RPMI7951 (cell line): ENCODE data around the gene RBM33. TPM values are rescaled to one million over a fixed set of nuclear protein-coding genes. Genes with fewer than 3 reads are reported as not detected.
"Not testable (repeated sequence)": the region's sequence is repeated elsewhere in the genome, so short reads cannot be mapped to it uniquely, and the experiment has no call there.

Experiments used
- DNase-seq: peaks from one replicate; pipeline ENCODE4 v3.0.0-alpha.2; 2012; ENCODE audit warnings: low read depth
- total RNA-seq: library from RNA; depleted of rRNA; stranded (reverse); fragments of >200 nt; shearing (Covaris generic); gene quantifications from 2 replicates; pipeline ENCODE4 v1.2.3, GENCODE V29; 2014

RBM33 gene
- total RNA-seq, 1 experiment from 2014 or later = 12.7 TPM

GRCh38 chr7:155663937-155664336 lies 19.5 kb downstream of the RBM33 start:
- DNase-seq = no peak

- DNase-seq = no peak
Measured at GRCh38 chr7:155665079-155665956, 20.9 kb downstream of the RBM33 start.

- DNase-seq = peak; percentile 87
Measured at GRCh38 chr7:155665957-155666287, 21.5 kb downstream of the RBM33 start.

GRCh38 chr7:155667241-155667829 lies 22.9 kb downstream of the RBM33 start:
- no peak for DNase-seq

- peak; percentile 50 for DNase-seq
Measured at GRCh38 chr7:155669717-155670505, 25.4 kb downstream of the RBM33 start.

- DNase-seq = no peak
Measured at GRCh38 chr7:155670521-155670920, 26.1 kb downstream of the RBM33 start.

GRCh38 chr7:155674556-155674955 lies 30.1 kb downstream of the RBM33 start:
- DNase-seq = no peak

GRCh38 chr7:155676052-155676451 lies 31.6 kb downstream of the RBM33 start:
- no peak for DNase-seq

GRCh38 chr7:155677688-155678087 lies 33.2 kb downstream of the RBM33 start:
- no peak for DNase-seq

GRCh38 chr7:155680124-155680523 lies 35.7 kb downstream of the RBM33 start:
- no peak for DNase-seq

GRCh38 chr7:155680864-155681263 lies 36.4 kb downstream of the RBM33 start:
- no peak for DNase-seq

- DNase-seq = no peak
Measured at GRCh38 chr7:155681663-155682062, 37.2 kb downstream of the RBM33 start.

GRCh38 chr7:155682484-155682883 lies 38.0 kb downstream of the RBM33 start:
- DNase-seq = no peak

GRCh38 chr7:155683098-155683497 lies 38.6 kb downstream of the RBM33 start:
- DNase-seq = no peak

GRCh38 chr7:155683714-155684113 lies 39.3 kb downstream of the RBM33 start:
- DNase-seq = no peak

GRCh38 chr7:155684543-155684942 lies 40.1 kb downstream of the RBM33 start:
- no peak for DNase-seq

GRCh38 chr7:155685070-155685790 lies 40.8 kb downstream of the RBM33 start:
- DNase-seq = no peak

- no peak for DNase-seq
Measured at GRCh38 chr7:155685791-155686160, 41.3 kb downstream of the RBM33 start.

- DNase-seq = not testable (repeated sequence)
Measured at GRCh38 chr7:155686620-155687324, 42.3 kb downstream of the RBM33 start.

GRCh38 chr7:155688237-155688636 lies 43.8 kb downstream of the RBM33 start:
- DNase-seq = not testable (repeated sequence)

- not testable (repeated sequence) for DNase-seq
Measured at GRCh38 chr7:155690655-155691054, 46.2 kb downstream of the RBM33 start.
